ENCODE measurements around the gene ZFPM1. TPM values are rescaled to one million over a fixed set of nuclear protein-coding genes. Genes with fewer than 3 reads are reported as not detected.

ZFPM1 gene
- total RNA-seq, 1 experiment from 2014 or later: 14.6 TPM

DNA sequence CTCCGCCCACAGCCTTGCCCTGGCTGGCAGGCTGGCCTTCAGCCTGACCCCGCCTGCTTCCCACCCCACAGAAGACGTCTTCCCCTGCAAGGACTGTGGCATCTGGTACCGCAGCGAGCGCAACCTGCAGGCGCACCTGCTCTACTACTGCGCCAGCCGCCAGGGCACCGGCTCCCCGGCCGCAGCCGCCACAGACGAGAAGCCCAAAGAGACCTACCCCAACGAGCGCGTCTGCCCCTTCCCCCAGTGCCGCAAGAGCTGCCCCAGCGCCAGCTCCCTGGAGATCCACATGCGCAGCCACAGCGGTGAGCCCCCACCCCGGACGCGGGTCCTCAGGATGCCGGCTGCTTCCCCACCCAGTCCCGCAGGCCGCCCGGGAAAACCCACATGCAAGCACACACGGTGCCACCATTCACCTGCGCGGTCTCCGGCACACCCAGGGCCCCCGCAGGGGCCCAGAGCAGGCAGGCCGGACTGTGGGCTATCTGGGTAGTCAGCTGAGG is 78.9 kb downstream of the ZFPM1 start:
- Histone ChIP-seq H3K27me3 (ENCODE audit: insufficient read depth, low read length) (no peaks in the 10 kb centered on the region), H3K27ac (ENCODE audit: low read depth, low read length) (no peak overlapping the region), H3K4me1 (ENCODE audit: control insufficient read depth in 1 of 2, insufficient read depth in 2 of 2, low read length in 2 of 2) (peaks cover 8 to 20% of the 10 kb centered on the region in 2 experiments), H4K20me1 (ENCODE audit: insufficient read depth) (no peaks in the 10 kb centered on the region), H3K36me3 (ENCODE audit: control insufficient read depth in 1 of 2, insufficient read depth in 2 of 2, low read length in 2 of 2) (peaks cover 0 to 2% of the 10 kb centered on the region in 2 experiments; a peak in 1 of 4 replicates), H3K9ac (ENCODE audit: low read length) (no peak overlapping the region), H2AFZ (ENCODE audit: low read depth, low read length, poor library complexity, severe bottlenecking) (no peak overlapping the region), H3K79me2 (ENCODE audit: insufficient read depth, low read length) (peaks cover 10% of the 10 kb centered on the region; the same call in 1 of the 2 replicates), H3K4me3 (replicated peaks in 1 of 2; ENCODE audit: low read depth in 1 of 2, low read length in 2 of 2) (no peak overlapping the region), H3K9me3 (ENCODE audit: control insufficient read depth in 1 of 2, insufficient read depth in 1 of 2, low read depth in 1 of 2, low read length in 2 of 2) (no peaks in the 10 kb centered on the region), H3K4me2 (ENCODE audit: low read length) (no peak overlapping the region), H3K9me2 (ENCODE audit: insufficient read depth) (no peaks in the 10 kb centered on the region)
- DNase-seq (ENCODE audit: low read depth, low spot score) (no peak), ATAC-seq (no peak)
- no TSS peak for BruUV-seq (replicated peaks)
- TF ChIP-seq SP1 (IDR thresholded peaks at IDR 0.05; ENCODE audit: low read depth) (no peak), FOSL1 (IDR thresholded peaks at IDR 0.05; ENCODE audit: low read depth) (no peak), CTCF (IDR thresholded peaks at IDR 0.05 in 2 of 3, conservative IDR thresholded peaks at IDR 0.05 in 1 of 3; ENCODE audit: borderline replicate concordance in 1 of 3, insufficient read depth in 1 of 3, low read depth in 2 of 3, low read length in 2 of 3) (no peak), TCF7L2 (IDR thresholded peaks at IDR 0.05; ENCODE audit: borderline replicate concordance, extremely low read depth, insufficient read depth, insufficient read length) (no peak), ZNF274 (IDR thresholded peaks at IDR 0.05; ENCODE audit: low read depth, low read length) (no peak), SIN3A (IDR thresholded peaks at IDR 0.05; ENCODE audit: low read depth) (no peak), EZH2phosphoT487 (IDR thresholded peaks at IDR 0.05; ENCODE audit: borderline replicate concordance) (no peak), ZFX (IDR thresholded peaks at IDR 0.05) (no peak), CEBPB (IDR thresholded peaks at IDR 0.05; ENCODE audit: low read depth) (no peak), EZH2 (IDR thresholded peaks at IDR 0.05) (no peak), POLR2AphosphoS5 (IDR thresholded peaks at IDR 0.05; ENCODE audit: low read depth, low read length) (no peak; the same call in 1 of the 2 replicates), YY1 (IDR thresholded peaks at IDR 0.05; ENCODE audit: extremely low read depth, insufficient replicate concordance, low read depth, low read length) (no peak), CBX3 (IDR thresholded peaks at IDR 0.05; ENCODE audit: low read depth) (no peak), SRF (IDR thresholded peaks at IDR 0.05; ENCODE audit: low read depth) (no peak), POLR2A (IDR thresholded peaks at IDR 0.05; ENCODE audit: borderline replicate concordance, extremely low read depth, insufficient read depth, insufficient read length) (no peak), EGR1 (IDR thresholded peaks at IDR 0.05; ENCODE audit: low read depth) (no peak), RAD21 (IDR thresholded peaks at IDR 0.05; ENCODE audit: low read depth) (no peak), JUND (IDR thresholded peaks at IDR 0.05) (no peak)
- TF ChIP-seq, protein P1, sequence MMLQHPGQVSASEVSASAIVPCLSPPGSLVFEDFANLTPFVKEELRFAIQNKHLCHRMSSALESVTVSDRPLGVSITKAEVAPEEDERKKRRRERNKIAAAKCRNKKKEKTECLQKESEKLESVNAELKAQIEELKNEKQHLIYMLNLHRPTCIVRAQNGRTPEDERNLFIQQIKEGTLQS (IDR thresholded peaks at IDR 0.05): no peak
- TF ChIP-seq, protein P2, sequence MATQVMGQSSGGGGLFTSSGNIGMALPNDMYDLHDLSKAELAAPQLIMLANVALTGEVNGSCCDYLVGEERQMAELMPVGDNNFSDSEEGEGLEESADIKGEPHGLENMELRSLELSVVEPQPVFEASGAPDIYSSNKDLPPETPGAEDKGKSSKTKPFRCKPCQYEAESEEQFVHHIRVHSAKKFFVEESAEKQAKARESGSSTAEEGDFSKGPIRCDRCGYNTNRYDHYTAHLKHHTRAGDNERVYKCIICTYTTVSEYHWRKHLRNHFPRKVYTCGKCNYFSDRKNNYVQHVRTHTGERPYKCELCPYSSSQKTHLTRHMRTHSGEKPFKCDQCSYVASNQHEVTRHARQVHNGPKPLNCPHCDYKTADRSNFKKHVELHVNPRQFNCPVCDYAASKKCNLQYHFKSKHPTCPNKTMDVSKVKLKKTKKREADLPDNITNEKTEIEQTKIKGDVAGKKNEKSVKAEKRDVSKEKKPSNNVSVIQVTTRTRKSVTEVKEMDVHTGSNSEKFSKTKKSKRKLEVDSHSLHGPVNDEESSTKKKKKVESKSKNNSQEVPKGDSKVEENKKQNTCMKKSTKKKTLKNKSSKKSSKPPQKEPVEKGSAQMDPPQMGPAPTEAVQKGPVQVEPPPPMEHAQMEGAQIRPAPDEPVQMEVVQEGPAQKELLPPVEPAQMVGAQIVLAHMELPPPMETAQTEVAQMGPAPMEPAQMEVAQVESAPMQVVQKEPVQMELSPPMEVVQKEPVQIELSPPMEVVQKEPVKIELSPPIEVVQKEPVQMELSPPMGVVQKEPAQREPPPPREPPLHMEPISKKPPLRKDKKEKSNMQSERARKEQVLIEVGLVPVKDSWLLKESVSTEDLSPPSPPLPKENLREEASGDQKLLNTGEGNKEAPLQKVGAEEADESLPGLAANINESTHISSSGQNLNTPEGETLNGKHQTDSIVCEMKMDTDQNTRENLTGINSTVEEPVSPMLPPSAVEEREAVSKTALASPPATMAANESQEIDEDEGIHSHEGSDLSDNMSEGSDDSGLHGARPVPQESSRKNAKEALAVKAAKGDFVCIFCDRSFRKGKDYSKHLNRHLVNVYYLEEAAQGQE (IDR thresholded peaks at IDR 0.05; ENCODE audit: low read depth): no peak
- ChIA-PET POLR2A (no interaction called here), RAD21 (ENCODE audit: low non-redundant PET in 1 of 2, low total read pairs in 2 of 2, uncharacterized antibody in 2 of 2, unreplicated experiment in 2 of 2) (no interaction called here), CTCF (interaction anchor here (1.0 kb wide), 1 partner anchor 95 kb away, joined by 4 read pairs; no protein-coding TSS in a partner anchor)
- intact Hi-C loops (cut with micrococcal nuclease): no loop called here

All from HCT116 (cell line).